PC-3 (cell line): ENCODE data around the gene CLIP1.
"Not testable (repeated sequence)": the region's sequence is repeated elsewhere in the genome, so short reads cannot be mapped to it uniquely, and the experiment has no call there.

Source experiments
- CTCF ChIP-seq: fragments of 300-600 bp; sonication (generic); conservative IDR thresholded peaks from 2 replicates; pipeline ENCODE4 v1.5.1; 2017; ENCODE audit warnings: antibody characterized with exemption, low read depth, mild to moderate bottlenecking, low read length
- EZH2phosphoT487 ChIP-seq: fragments of 300-600 bp; sonication (generic); IDR thresholded peaks from 2 replicates; pipeline ENCODE4 v1.6.1; 2018; ENCODE audit warnings: mild to moderate bottlenecking, antibody characterized with exemption, low read length, borderline replicate concordance

GRCh38 chr12:122447825-122448224 lies 25.4 kb upstream of the CLIP1 start:
- TF ChIP-seq CTCF, EZH2phosphoT487: not testable (repeated sequence)
